GM21717 (cell line): ENCODE measurements around the gene NAP1L1.

ENCODE experiments used
- ATAC-seq: cut with Tn5 transposase; IDR thresholded peaks from one replicate; pipeline ENCODE4 v1.9.1; 2021; ENCODE audit warnings: mild to moderate bottlenecking, moderate library complexity; ENCODE audit not compliant: unreplicated experiment

Gene NAP1L1

GRCh38 chr12:76023069-76023690, 61.3 kb downstream of the NAP1L1 start:
- ATAC-seq, result no peak

- ATAC-seq, result no peak
Measured at GRCh38 chr12:76022506-76022905, 62.0 kb downstream of the NAP1L1 start.

- peak; percentile 63 for ATAC-seq
Measured at GRCh38 chr12:76020731-76021672, 63.5 kb downstream of the NAP1L1 start.

- ATAC-seq, result peak; percentile 56
Measured at GRCh38 chr12:76020281-76020680, 64.2 kb downstream of the NAP1L1 start.

- ATAC-seq, result no peak
Measured at GRCh38 chr12:76018672-76019071, 65.8 kb downstream of the NAP1L1 start.

GRCh38 chr12:76018111-76018510, 66.4 kb downstream of the NAP1L1 start:
- ATAC-seq, result no peak

GRCh38 chr12:76014007-76014406, 70.5 kb downstream of the NAP1L1 start:
- no peak for ATAC-seq

GRCh38 chr12:76013603-76014002, 70.9 kb downstream of the NAP1L1 start:
- ATAC-seq, result no peak

GRCh38 chr12:76012644-76013043, 71.8 kb downstream of the NAP1L1 start:
- ATAC-seq, result no peak

GRCh38 chr12:76010732-76011458, 73.6 kb downstream of the NAP1L1 start:
- no peak for ATAC-seq

GRCh38 chr12:76008428-76008827, 76.1 kb downstream of the NAP1L1 start:
- no peak for ATAC-seq

GRCh38 chr12:76007640-76008039, 76.8 kb downstream of the NAP1L1 start:
- no peak for ATAC-seq

- ATAC-seq, result no peak
Measured at GRCh38 chr12:76006028-76006925, 78.2 kb downstream of the NAP1L1 start.

GRCh38 chr12:76003355-76003638, 81.2 kb downstream of the NAP1L1 start:
- ATAC-seq, result no peak

GRCh38 chr12:76002598-76003354, 81.7 kb downstream of the NAP1L1 start:
- no peak for ATAC-seq

- no peak for ATAC-seq
Measured at GRCh38 chr12:75998292-75999063, 86.0 kb downstream of the NAP1L1 start.

- ATAC-seq, result no peak
Measured at GRCh38 chr12:75997658-75998057, 86.8 kb downstream of the NAP1L1 start.

- no peak for ATAC-seq
Measured at GRCh38 chr12:75996861-75997447, 87.5 kb downstream of the NAP1L1 start.

GRCh38 chr12:75995691-75996090, 88.8 kb downstream of the NAP1L1 start:
- ATAC-seq, result no peak
